HG03354 (cell line): ENCODE measurements around the gene P3H4.
A peak's percentile ranks its signal among the peaks of the same experiment; 100 is the strongest.
"Not testable (repeated sequence)": the region's sequence is repeated elsewhere in the genome, so short reads cannot be mapped to it uniquely, and the experiment has no call there.

Experiments
- ATAC-seq: cut with Tn5 transposase; IDR thresholded peaks from one replicate; pipeline ENCODE4 v1.9.1; 2021; ENCODE audit warnings: mild to moderate bottlenecking; ENCODE audit not compliant: unreplicated experiment, poor library complexity, severe bottlenecking

P3H4 gene

DNA sequence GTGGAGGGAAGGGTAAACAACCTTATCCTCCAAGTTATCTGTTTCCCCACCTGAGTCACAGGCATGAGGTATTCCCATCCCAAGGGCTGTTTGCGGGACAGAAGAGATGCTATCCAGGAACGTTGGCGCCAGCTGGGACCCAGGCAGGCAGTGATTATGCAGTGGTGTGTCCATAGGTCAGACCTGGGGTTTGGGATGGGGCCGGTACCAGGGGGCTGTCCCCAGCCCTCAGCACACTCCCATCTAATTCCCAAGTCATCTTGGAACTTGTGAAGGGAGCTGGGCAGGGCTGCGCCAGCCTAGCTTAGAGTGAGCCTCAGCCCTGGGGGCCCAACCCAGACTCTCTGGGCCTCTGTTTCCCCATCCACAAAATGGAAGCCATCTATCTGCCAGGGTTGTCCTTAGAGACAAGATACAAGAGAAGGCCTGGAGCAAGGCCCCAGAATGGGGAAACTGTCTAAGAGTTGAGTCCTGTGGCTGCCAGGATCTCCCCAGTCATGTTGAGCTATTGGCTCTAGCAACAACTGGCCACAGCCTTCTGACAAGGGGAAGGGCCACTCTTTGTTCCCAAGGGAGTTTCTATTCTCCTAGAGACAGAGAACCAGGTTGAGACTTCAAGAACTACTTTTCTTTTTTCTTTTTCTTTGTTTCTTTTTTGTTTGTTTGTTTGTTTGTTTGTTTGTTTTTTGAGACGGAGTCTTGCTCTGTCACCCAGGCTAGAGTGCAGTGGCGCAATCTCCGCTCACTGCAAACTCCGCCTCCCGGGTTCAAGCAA lies 15.4 kb downstream of the P3H4 start:
- ATAC-seq, result no peak

DNA sequence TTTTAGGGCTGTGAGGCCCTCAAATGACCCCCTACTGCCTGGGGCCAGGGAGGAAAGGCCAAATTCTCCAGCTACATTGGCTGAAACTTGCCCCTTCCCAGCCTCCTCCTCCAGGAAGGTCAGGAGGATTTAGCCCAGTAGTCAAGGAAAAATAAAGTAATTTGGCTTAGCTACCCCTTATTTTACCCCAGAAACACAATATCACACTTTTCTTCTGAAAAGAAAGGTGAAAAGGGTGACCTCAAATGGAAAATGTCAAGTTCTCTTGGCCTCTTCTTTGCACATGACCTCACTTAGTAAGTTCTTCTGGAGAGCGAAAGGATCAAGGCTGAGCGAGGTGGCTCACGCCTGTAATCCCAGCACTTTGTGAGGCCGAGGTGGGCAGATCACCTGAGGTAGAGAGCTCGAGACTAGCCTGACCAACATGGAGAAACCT lies 17.2 kb downstream of the P3H4 start:
- no peak for ATAC-seq

DNA sequence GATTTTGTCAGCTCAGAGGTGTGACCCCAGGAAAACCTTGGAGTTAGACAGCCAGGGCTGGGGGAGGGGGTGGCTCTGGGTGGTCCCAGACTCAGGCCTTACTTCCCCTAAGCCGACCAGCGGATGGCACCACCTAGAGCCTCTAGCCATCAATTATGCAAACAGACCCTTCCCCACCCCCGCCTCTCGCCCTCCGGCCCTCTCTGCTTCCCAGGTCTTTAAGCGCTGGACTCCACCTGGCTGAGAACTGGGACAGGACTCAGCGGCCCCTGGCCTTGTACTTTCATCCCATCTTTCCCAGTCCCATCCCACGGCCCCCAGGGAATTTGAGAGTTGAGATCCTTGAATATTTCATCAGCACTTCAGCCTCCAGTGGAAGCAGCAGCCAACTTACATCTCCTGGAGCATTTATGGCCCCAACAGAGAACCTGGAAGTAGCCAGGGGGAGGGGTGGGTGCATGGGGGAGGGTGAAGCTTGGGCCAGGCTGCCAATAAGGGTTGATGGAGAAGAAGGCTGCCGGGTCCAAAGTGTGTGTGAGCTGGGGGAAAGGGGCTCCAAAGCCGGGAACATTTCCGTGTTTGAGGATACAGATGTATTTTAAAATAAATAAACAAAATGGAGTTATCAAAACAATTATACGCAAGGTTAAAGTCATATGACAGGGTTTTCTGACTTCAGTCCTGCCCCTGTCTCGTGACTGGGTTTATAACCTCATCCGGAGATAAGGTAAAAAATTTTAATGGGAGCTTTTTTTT lies 17.8 kb downstream of the P3H4 start:
- no peak for ATAC-seq

DNA sequence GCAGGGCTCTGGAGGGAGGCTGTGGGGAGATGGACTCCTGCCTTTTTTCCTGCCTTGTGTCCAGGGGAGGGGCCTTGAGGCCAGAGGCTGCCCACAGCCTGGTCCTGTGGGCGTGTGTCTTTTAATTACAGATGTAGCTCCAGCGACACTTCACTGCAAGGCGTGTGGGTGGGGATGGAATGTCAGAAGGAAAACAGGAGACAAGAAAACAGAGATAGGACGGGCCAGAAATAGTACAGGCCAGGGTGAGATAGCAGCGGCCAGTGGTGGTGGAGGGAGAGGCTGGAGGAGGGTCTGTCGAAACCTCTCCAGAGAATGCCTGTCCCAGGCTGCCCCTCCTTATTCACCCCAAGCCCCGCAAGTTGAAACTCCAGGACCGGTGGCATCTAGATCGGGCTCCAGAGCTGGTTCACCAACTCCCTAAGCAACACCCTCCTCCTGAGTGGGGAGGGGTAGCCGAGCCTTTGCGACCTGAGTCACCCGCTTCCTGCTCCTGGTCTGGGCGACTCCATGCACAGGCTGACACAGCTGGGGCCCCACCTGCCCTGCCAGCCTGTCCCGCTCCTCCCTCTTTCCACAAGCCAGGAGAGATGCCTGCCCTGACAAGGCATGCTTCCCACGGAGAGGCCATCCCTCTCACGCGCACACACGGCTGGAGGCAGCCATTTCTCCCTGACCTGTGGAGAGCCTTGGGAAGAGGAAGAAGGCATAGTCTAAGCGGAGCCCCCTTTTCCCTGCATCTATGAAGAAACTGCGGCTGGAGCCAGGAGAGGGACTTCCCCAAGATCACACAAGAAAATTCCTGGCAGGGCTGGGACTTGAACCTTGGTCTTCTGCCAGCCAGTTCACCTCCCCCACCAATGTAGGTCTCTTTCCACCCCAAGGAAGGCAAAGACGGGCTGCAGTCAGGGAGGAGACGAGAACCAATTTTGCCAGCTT lies 18.6 kb downstream of the P3H4 start:
- ATAC-seq, result no peak

DNA sequence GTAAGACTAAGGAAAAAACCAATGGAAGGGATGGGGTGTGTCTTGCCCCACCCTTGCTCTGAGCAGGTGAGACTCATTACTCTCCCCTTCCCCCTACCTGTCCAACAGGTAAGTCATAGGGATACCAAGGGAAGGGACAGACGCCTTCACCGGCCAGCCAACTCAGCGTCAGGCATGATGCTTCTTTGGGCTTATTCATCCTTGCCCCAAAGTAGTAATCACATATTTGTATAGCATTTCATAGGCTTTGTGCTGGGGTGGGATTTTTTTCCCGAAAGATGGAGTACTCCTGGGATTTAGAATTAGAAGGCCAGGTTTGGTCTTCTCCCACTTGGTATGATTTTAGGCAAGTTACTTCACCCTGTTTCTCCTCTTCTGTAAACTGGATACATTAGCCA lies 24.7 kb downstream of the P3H4 start:
- no peak for ATAC-seq

DNA sequence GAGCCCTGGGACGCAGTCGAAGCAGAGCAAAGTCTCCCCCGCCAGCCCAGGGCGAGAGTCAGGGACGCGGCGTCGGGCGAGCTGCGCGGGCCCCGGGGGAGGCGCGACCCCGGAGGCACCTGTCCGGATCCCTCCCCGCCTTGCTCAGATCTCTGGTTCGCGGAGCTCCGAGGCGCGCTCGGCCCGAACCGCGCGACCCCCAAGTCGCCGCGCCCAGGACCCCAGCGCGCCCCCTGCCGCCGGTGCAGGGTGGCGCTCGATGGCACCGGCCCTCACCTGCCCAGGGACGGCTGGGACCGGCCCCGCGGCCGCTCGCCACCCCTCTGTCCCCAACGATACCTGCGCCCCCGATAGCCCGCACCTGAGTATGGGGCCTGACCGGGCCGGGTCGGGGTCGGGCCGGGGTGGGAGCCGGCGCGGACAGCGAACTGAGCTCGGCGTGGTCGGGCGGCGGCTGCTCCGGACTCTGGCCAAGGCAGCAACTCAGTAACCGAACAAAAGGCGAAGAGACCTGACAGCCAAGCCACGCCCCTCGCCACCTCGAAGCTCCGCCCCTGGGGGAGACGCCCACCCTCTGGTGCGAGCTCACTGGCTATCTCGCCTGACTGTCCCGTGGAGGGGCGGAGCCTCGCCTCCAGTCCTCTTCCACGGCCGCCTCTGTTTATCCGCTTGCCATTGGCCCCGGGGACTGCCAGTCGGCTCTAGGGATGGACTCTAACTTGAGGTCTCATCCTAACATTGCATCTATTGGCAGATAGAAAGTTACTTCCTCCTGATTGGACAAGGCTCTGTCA lies 25.3 kb downstream of the P3H4 start, which contains the start of gene JUP:
TSS of gene JUP (minus strand) at position 485 of the 794 bp plus-strand sequence. CDS start 14,857 bp downstream, outside the sequence.
- peak; percentile 81 for ATAC-seq

DNA sequence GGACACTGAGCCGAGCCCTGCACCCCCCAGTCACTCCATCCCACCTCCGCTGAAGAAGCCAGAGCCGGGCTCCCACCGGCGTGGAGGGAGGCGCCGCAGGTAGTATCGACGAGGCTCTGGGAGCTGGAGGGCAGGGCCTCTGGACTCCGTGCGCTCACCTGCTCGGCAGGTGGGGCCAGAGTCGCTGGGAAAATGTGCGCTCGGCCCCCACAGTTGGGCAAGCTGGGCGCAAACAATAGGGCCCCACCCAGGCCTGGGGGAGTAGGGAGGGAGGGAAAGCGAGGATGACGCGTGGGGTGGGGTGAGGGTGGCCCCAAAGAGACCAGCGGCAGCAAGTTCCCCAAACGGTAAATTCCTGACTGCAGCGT lies 25.9 kb downstream of the P3H4 start:
- no peak for ATAC-seq

DNA sequence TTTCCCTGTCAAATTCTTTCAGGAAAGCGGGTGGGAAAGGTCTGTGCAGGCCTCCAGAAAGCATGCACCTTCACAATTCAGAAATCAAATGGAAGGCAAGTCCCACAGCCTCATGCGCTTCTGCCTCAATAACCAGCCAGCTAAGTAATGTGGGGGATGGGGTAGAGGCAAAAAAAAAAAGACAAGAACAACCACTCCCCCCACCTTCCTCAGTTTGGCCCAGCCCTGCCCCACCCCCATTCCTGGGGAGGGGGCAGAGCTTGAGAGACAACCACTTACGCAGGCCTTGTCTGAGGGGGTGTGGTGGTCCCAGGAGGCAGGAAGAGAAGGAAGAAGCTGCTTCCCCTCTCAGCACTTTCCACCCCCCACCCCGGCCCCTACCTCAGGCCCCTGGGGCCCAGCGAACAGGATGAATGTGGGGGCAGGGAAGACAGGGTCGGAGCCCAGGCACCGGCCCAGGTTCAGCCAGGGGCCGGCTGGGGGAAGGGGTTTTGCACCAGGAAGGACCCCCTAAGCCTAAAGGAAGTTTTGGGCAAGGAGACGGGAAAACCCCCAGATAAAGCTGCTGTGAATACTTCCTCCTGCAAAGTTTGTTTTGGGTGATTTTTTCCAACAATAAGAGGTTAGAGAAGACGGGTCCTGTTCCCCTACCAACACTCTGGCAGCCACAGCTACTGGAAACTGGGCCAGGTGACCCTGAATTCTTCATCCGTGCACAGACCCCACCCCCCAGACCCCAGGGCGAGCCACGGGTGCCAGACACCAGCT lies 26.5 kb downstream of the P3H4 start:
- no peak for ATAC-seq

DNA sequence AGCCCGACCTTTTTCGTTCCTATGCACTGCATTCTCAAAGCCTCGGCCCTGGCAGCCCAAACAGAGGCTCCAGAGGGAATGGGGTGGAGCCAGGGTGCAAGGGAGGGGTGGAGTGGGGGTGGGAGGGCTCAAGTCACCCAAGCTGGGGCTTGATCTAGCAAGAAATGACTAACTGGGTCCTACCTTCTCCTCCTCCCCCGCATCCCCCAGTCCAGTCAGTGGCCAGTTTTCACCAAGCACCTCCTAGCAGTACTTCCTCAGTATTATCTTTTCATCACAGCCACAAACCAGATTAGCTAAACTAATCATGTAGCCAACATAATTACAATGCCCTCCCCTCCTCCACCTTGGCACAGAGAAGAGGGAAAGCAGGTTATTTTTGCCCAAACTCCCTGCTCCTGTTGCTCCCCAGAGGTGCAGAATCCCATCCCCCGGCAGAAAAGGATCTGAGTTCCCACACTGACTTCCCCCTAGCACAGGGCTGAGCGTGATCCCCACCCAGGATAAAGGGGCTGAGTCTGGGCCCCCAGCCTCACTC lies 27.5 kb downstream of the P3H4 start:
- ATAC-seq, result no peak

DNA sequence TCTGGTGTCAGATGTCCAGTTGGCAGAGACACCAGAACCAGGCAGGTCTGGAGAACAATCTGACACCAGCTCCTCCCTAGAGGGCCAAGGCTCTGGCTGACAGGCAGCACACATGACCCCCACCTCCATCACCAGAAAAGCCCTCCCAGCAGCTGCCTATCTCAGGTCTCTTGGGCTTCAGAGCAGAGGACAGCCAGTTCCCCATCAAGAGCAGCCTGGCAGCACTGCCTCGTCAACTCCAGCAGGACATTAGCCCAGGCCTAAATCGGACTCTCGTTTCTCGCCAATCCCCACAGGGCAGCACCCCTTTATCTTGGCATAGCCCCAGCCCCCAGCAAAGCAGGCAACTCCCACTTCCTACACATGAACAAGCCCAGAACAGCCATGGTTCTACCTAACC lies 29.6 kb downstream of the P3H4 start:
- ATAC-seq, result no peak

DNA sequence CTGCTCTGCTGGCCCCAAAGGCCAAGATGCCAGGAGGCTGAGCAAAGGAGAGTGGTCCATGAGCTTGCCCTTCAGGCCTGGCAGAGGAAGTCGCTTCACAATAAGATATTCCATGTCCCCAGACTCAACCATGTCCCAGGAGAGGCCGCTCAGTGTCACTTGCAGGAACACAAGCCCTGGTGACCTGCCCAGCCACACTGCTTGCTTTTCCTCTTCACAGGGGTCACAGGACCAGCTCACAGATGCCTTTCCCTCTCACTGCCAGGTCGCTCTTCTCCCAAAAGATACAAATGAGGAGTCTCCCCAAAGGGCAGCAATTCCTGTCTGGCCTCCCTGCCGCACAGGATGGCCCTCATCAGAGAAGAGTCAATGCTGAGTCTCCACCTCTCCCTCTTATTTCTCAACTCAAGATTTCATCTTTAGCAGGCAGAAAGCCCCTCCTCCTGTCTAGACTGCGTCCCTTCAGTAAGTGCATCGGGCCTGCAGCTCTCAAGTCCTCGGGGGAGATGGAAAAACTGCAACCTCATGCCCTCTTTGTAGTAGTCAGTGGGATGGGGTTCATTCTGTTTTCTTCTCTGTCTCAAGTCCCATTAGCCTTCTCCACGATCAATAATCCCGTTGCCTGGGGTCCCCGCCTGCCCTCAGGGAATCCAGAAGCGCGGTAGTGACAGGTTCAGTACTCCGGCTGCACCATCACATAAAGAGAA lies 30.2 kb downstream of the P3H4 start:
- ATAC-seq, result no peak

DNA sequence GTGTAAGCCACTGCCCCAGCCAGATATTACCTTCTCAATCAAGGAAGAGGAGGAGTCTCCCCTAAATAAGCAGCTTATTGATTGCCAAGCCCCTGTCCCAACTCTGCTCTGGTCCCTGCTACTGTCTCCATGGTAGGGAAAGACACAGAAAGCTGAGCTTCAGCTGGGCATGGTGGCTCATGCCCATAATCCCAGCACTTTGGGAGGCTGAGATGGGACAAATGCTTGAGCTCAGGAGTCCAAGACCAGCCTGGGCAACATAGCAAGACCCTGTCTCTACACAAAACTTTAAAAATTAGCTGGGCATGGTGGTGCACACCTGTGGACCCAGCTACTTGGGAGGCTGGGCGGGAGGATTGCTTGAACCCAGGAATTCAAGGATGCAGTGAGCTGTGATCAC lies 31.8 kb downstream of the P3H4 start:
- ATAC-seq, result no peak

DNA sequence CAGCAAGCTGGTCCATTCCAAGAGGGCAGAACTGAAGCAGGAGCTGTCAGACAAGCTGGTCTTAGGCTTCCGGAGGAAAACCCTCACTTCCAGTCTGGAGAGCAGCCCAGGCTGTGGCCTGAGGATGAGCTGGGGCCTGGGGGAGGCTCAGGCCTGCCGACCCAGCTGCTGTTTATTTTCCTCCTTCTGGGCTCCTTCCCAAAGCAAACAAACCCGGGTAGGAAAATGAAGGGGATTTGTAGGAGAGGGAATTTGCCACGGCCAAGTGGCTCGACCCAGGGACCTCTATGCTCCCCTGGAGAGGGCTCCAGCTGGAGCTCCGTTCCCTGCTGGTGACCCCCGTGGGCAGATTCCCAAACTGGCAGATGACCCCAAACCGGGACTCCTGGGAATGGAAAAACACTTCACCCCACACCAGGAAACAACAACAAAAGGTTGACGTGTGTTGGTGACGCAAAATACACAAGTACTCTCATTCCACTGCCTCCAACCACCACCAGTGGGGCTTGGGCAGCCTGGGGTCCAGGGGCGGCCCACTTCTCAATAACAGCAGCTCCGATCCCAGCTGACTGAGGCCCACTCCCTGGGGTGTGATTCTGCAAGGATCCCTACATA lies 34.1 kb downstream of the P3H4 start:
- no peak for ATAC-seq

DNA sequence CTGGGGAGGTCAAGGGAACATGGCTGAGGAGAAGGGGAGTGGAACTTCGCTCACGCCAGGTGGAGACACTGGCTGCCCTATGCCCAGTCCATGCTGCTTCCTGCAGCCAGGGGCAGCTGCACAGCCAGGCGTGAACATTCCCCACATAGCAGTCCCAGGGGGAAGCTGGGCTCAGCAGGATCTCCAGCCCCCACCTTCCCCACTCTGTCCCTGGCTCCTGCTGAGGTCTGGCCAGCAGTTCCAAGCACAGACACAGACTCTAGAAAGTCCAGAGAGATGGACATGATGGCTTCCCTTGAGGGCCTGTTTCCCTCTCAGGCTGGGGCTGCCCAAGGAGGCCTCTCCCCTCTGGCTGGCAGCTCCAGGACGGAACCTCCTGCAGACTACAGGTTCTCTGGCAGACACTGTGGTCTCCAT lies 34.6 kb downstream of the P3H4 start:
- no peak for ATAC-seq

DNA sequence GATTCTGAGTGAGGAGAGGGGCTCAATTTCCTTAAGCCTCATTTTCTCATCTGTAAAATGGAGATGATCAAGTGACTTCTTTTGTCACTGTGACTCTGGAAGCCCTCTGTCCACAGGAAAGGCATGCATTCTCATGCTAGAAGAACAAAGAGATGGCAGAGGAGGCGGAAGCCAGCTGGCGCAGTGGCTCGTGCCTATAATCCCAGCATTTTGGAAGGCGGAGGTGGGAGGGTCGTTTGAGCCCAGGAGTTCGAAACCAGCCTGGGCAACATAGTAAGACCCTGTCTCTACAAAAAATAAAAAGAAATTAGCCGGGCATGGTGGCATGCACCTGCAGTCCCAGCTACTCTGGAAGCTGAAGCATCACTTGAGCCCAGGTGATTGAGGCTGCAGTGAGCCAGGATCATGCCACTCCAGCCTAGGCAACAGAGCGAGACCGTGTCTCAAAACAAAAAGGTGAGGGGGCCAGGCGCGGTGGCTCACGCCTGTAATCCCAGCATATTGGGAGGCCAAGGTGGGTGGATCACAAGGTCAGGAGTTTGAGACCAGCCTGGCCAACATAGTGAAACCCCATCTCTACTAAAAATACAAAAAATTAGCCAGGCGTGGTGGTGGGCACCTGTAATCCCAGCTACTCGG lies 35.4 kb downstream of the P3H4 start:
- ATAC-seq, result not testable (repeated sequence)

DNA sequence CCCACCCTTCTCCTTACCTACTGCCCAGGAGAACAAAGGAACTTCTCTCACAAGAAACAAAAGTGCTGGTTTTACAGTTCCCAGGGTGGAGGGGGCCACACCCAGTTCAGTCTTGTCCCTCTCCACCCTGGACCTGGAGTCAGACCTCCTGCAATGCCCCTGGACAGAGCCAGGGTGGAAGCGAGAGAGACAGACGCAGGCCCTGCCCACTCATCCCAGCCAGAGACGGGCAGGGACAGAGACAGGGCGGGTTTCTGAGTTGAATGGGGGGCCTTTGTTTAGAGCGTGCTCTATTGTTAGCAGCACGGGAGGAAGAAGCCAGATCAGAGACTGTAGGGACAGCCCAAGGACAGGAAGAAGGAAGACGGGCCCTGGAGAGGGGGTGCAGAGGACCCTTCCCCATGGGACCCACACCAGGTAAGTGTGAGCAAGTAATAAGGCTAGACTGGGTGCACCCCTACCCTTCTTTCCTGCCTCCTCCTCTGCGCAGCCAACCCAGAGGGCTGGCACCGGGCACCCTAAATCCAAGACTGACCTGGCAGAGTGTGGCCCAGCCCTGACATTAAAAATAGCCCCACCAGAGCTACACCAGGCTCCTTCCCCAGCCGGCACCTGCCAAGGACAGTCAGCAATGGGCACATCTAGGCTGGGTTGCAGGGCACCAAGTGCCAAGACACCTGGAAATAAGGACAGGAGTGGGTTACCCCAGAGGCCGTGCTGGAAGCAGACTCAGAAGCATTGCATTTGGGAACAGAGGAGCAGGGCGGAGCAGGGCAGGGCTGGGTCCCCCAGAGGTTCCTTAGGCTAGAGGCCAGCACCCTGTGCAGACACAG lies 36.1 kb downstream of the P3H4 start:
- no peak for ATAC-seq
